ENCODE results near the gene ONECUT2.

ONECUT2 gene

GRCh38 chr18:57430079-57431001, 4.8 kb upstream of the ONECUT2 start:
- H3K4me3 ChIP-seq (ENCODE audit: low read depth, low read length): no peak overlapping the region
- no peak overlapping the region for H3K27ac ChIP-seq
- no peak for DNase-seq
- in situ Hi-C loops (cut with HindIII; ENCODE audit: low pct_ligation_motif_present, low sequenced_read_pairs): no loop called here
- peaks cover 79% of the 10 kb centered on the region for H3K27me3 ChIP-seq (replicated peaks)
- H3K36me3 ChIP-seq (replicated peaks): no peaks in the 10 kb centered on the region
- TF ChIP-seq, protein P1, sequence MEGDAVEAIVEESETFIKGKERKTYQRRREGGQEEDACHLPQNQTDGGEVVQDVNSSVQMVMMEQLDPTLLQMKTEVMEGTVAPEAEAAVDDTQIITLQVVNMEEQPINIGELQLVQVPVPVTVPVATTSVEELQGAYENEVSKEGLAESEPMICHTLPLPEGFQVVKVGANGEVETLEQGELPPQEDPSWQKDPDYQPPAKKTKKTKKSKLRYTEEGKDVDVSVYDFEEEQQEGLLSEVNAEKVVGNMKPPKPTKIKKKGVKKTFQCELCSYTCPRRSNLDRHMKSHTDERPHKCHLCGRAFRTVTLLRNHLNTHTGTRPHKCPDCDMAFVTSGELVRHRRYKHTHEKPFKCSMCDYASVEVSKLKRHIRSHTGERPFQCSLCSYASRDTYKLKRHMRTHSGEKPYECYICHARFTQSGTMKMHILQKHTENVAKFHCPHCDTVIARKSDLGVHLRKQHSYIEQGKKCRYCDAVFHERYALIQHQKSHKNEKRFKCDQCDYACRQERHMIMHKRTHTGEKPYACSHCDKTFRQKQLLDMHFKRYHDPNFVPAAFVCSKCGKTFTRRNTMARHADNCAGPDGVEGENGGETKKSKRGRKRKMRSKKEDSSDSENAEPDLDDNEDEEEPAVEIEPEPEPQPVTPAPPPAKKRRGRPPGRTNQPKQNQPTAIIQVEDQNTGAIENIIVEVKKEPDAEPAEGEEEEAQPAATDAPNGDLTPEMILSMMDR (IDR thresholded peaks at IDR 0.05; ENCODE audit: low read depth, low read length, missing control alignments): no peak

GRCh38 chr18:57431002-57431382, 4.2 kb upstream of the ONECUT2 start:
- H3K27me3 ChIP-seq (replicated peaks): peaks cover 81% of the 10 kb centered on the region
- no peaks in the 10 kb centered on the region for H3K36me3 ChIP-seq (replicated peaks)

GRCh38 chr18:57431467-57432080, 3.6 kb upstream of the ONECUT2 start:
- no peak for DNase-seq
- H3K36me3 ChIP-seq (replicated peaks): no peaks in the 10 kb centered on the region
- peaks cover 86% of the 10 kb centered on the region for H3K27me3 ChIP-seq (replicated peaks)
- in situ Hi-C loops (cut with HindIII; ENCODE audit: low pct_ligation_motif_present, low sequenced_read_pairs): no loop called here
- no peak overlapping the region for H3K27ac ChIP-seq
- TF ChIP-seq, protein P1 (IDR thresholded peaks at IDR 0.05; ENCODE audit: low read depth, low read length, missing control alignments): no peak
- H3K4me3 ChIP-seq (ENCODE audit: low read depth, low read length): no peak overlapping the region

More at GRCh38 chr18:57431002-57431382, 4.2 kb upstream of the ONECUT2 start:
- TF ChIP-seq, protein P1 (IDR thresholded peaks at IDR 0.05; ENCODE audit: low read depth, low read length, missing control alignments): no peak
- Histone ChIP-seq H3K27ac (no peak overlapping the region), H3K4me3 (ENCODE audit: low read depth, low read length) (no peak overlapping the region)
- no peak for DNase-seq
- in situ Hi-C loops (cut with HindIII; ENCODE audit: low pct_ligation_motif_present, low sequenced_read_pairs): no loop called here

DNA sequence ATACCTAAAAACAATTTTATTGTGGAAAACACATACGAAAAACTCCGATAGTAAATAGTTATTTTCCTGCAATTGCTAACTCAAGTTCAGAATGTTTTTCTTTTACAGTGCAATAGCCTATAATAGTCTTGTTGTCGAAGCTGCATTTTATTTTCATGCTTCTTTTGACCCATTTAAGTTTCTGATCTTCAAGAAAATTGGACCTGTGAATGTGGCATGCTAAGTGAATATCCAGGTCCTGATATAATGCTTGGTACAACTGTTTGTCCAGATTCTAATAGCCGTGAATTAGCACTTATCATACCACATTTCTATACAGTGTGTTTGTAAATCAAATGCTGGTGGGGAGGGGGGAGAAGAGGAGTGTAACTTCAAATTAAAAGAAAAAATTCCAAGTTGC, 3.0 kb upstream of the ONECUT2 start:
- DNase-seq: no peak
- Histone ChIP-seq H3K27ac (no peak overlapping the region), H3K36me3 (replicated peaks) (no peaks in the 10 kb centered on the region), H3K27me3 (replicated peaks) (peaks cover 89% of the 10 kb centered on the region), H3K4me3 (ENCODE audit: low read depth, low read length) (no peak overlapping the region)
- TF ChIP-seq, protein P1 (IDR thresholded peaks at IDR 0.05; ENCODE audit: low read depth, low read length, missing control alignments): no peak
- in situ Hi-C loops (cut with HindIII; ENCODE audit: low pct_ligation_motif_present, low sequenced_read_pairs): no loop called here

GRCh38 chr18:57432751-57433400, 2.3 kb upstream of the ONECUT2 start:
- Histone ChIP-seq H3K4me3 (ENCODE audit: low read depth, low read length) (no peak overlapping the region), H3K27ac (no peak overlapping the region), H3K36me3 (replicated peaks) (no peaks in the 10 kb centered on the region), H3K27me3 (replicated peaks) (peaks cover 89% of the 10 kb centered on the region)
- TF ChIP-seq, protein P1 (IDR thresholded peaks at IDR 0.05; ENCODE audit: low read depth, low read length, missing control alignments): no peak
- in situ Hi-C loops (cut with HindIII; ENCODE audit: low pct_ligation_motif_present, low sequenced_read_pairs): no loop called here
- DNase-seq: no peak
